ENCODE data around the gene LGALS4.
A peak's percentile ranks its signal among the peaks of the same experiment; 100 is the strongest.

The LGALS4 gene

DNA sequence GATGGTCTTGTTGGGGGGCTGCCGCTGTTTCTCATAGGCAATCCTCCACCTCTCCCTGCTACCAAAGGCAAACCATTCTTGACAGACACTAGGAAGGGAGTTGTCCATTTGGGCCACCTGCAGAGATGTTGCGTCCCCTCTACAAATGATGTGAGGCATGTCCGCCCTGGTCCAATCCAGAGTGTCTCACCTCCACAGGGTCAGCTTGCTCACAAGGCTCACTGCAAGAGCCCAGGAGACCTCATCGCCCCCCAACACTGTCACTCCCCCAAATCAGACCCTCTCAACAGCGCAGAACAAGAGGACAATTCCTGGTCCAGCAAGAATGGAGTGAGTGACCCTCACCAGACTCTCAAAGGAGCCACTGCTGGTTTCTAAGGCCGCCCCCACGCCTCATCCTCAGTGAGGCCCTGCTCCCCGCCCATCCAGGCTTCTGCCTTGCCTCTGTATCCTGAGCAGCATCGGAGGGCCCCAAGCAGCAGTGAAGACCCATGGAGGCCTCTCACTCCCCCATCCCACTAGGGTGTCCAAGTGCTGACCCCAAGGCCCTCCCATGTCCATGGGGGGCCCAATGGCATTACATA lies 30.5 kb upstream of the LGALS4 start:
- H3K4me1 ChIP-seq (ENCODE audit: control insufficient read depth in 5 of 5, insufficient read depth in 5 of 5, low read length in 5 of 5), result peaks cover 4 to 28% (median 24%) of the 10 kb centered on the region in 5 donors
- H3K9me3 ChIP-seq (ENCODE audit: control insufficient read depth in 5 of 5, low read length in 5 of 5), result no peaks in the 10 kb centered on the region
- H3K27ac ChIP-seq (ENCODE audit: low read depth, low read length), result peak overlapping the region; percentile 23
- H3K9ac ChIP-seq (ENCODE audit: low read length in 5 of 5), result no peak overlapping the region
- H3K36me3 ChIP-seq (ENCODE audit: control insufficient read depth in 5 of 5, insufficient read depth in 5 of 5, low read length in 5 of 5), result peaks cover 10 to 96% (median 93%) of the 10 kb centered on the region in 5 donors
- H3K27me3 ChIP-seq (ENCODE audit: control insufficient read depth in 5 of 5, insufficient read depth in 4 of 5, low read length in 5 of 5), result no peaks in the 10 kb centered on the region
- no peak overlapping the region for H3K4me3 ChIP-seq (ENCODE audit: low read depth in 1 of 5, low read length in 5 of 5)

DNA sequence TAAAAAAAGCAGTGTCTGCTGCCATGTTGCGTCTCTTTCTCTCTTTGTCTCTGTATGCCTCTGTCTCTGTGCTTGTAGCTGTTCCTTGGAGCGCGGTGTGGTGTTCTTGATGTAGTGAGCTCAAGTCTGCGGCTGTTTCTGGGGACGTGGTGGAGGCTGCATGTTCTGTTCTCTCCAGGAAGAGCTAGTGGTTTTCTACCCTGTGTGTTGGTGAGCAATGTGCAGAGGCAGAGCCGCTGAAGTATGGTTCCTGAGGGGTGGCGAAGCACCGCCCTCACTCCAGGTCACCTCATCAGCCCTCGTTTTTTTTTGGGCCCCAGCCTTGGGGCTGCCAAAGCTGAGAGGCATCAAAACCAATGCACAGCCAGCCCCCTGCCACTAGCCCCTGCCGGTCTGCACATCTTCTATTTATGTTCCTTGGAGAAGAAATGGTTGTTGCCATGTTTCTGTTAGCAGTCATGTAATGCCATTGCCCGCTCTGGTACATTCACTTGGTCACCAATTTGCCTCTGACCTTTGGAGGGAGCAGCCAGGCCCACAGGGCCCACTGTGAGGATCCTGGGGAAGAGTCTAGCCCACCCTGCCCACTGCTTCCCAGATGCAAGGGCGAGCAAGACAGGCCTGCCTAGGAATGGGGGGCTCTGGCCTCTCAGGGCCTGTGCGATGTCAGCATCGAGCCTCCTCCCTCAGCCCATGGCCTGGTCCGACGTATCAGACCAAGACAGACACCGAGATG lies 29.9 kb upstream of the LGALS4 start:
- Histone ChIP-seq H3K9me3 (ENCODE audit: control insufficient read depth in 5 of 5, low read length in 5 of 5) (no peaks in the 10 kb centered on the region), H3K27me3 (ENCODE audit: control insufficient read depth in 5 of 5, insufficient read depth in 4 of 5, low read length in 5 of 5) (no peaks in the 10 kb centered on the region), H3K4me3 (ENCODE audit: low read depth in 1 of 5, low read length in 5 of 5) (no peak overlapping the region), H3K36me3 (ENCODE audit: control insufficient read depth in 5 of 5, insufficient read depth in 5 of 5, low read length in 5 of 5) (peaks cover 10 to 100% (median 98%) of the 10 kb centered on the region in 5 donors), H3K27ac (ENCODE audit: low read depth, low read length) (no peak overlapping the region), H3K4me1 (ENCODE audit: control insufficient read depth in 5 of 5, insufficient read depth in 5 of 5, low read length in 5 of 5) (peaks cover 2 to 21% (median 18%) of the 10 kb centered on the region in 5 donors), H3K9ac (ENCODE audit: low read length in 5 of 5) (no peak overlapping the region)

DNA sequence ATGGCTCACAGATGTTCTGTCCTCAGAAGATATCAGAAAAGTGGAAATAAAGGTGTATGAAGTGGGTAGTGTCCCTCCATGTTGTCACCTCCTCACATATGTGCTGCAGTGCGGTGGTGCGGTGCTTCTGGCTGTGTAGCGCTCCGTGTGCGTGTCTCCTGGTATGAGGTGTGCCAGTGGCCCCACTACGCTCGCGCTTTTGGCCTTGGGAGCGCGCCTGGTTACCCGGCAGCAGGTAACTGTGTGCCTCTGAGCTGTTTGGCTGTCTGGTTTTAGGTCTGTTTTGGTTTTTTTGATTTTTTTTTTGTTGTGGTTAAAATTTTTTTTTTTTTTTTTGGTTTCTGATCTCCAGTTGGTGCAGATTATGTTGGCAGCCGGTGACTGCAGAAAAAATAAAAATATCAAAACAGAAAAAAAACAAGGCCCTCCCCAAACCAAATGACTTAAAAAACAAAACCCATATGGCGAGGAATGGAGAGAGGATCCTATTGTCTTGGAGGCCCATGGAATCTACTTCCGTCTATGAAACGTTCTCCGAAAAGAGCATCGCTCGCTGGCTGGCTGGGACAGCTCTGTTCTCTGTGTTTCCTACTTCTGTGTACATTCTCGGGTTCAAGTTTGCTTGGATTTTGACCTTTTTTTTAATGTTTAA lies 29.2 kb upstream of the LGALS4 start:
- Histone ChIP-seq H3K4me1 (ENCODE audit: control insufficient read depth in 5 of 5, insufficient read depth in 5 of 5, low read length in 5 of 5) (peaks cover 0 to 14% (median 12%) of the 10 kb centered on the region in 5 donors), H3K27ac (ENCODE audit: low read depth, low read length) (no peak overlapping the region), H3K4me3 (ENCODE audit: low read depth in 1 of 5, low read length in 5 of 5) (no peak overlapping the region)

DNA sequence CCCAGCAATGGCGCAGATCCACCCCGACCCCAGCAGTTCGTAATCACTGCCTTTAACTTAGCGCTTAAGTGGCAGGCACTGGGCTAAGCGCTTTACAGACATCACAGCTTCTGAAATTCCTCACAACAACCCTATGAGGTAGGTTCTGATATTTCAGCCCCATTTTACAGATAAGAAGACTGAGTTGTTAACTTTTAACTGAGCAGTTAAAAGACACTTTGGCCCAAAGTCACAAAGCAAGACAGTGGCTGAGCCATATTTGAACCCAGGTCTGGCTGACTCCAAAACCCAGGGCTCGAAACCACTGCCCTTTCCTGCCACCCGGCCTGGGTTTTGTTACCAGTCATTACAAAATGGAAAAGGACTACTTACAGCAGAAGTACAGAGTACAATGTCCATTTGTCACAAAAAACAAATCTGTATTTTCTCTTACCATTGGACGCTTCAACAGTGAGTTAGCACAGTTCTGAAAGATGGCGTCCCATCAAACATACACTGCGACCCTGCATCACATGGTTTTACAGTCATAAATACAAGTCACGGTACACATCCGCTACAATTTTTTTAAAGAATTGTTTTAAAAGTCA lies 28.5 kb upstream of the LGALS4 start:
- no peaks in the 10 kb centered on the region for H3K27me3 ChIP-seq (ENCODE audit: control insufficient read depth in 5 of 5, insufficient read depth in 4 of 5, low read length in 5 of 5)
- H3K9ac ChIP-seq (ENCODE audit: low read length in 5 of 5), result peak overlapping the region in 2 of 5 donors; percentile 1 to 35
- H3K27ac ChIP-seq (ENCODE audit: low read depth, low read length), result no peak overlapping the region
- H3K4me1 ChIP-seq (ENCODE audit: control insufficient read depth in 5 of 5, insufficient read depth in 5 of 5, low read length in 5 of 5), result peaks cover 0 to 14% (median 11%) of the 10 kb centered on the region in 5 donors
- H3K36me3 ChIP-seq (ENCODE audit: control insufficient read depth in 5 of 5, insufficient read depth in 5 of 5, low read length in 5 of 5), result peaks cover 9 to 99% (median 98%) of the 10 kb centered on the region in 5 donors
- no peak overlapping the region for H3K4me3 ChIP-seq (ENCODE audit: low read depth in 1 of 5, low read length in 5 of 5)
- no peaks in the 10 kb centered on the region for H3K9me3 ChIP-seq (ENCODE audit: control insufficient read depth in 5 of 5, low read length in 5 of 5)

More for the DNA sequence above, 29.2 kb upstream of the LGALS4 start:
- Histone ChIP-seq H3K27me3 (ENCODE audit: control insufficient read depth in 5 of 5, insufficient read depth in 4 of 5, low read length in 5 of 5) (no peaks in the 10 kb centered on the region), H3K36me3 (ENCODE audit: control insufficient read depth in 5 of 5, insufficient read depth in 5 of 5, low read length in 5 of 5) (peaks cover 10 to 100% (median 98%) of the 10 kb centered on the region in 5 donors), H3K9me3 (ENCODE audit: control insufficient read depth in 5 of 5, low read length in 5 of 5) (no peaks in the 10 kb centered on the region), H3K9ac (ENCODE audit: low read length in 5 of 5) (peak overlapping the region in 1 of 5 donors; percentile 1)

DNA sequence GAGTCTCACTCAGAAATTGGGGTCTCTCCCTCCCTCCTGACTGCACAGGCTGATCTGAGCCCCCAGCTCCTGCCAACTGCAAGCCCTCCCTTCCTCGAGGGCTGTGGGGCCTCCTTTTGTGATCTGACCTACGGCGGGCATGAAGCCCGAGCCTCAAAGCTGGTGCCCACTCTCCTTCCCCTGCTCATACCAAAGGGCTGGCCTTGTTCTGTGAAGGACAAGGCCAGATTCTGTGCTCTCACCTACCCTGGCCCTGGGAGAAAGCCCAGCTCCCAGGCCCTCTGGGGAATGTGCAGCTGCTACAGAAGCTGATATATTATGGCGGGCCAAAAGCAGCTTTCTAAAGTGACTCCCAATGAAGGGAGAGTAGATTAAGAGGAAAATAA lies 27.8 kb upstream of the LGALS4 start:
- Histone ChIP-seq H3K9me3 (ENCODE audit: control insufficient read depth in 5 of 5, low read length in 5 of 5) (no peaks in the 10 kb centered on the region), H3K4me3 (ENCODE audit: low read depth in 1 of 5, low read length in 5 of 5) (no peak overlapping the region), H3K36me3 (ENCODE audit: control insufficient read depth in 5 of 5, insufficient read depth in 5 of 5, low read length in 5 of 5) (peaks cover 8 to 99% (median 97%) of the 10 kb centered on the region in 5 donors), H3K27ac (ENCODE audit: low read depth, low read length) (peak overlapping the region; percentile 23), H3K4me1 (ENCODE audit: control insufficient read depth in 5 of 5, insufficient read depth in 5 of 5, low read length in 5 of 5) (peaks cover 0 to 14% (median 8%) of the 10 kb centered on the region in 5 donors), H3K9ac (ENCODE audit: low read length in 5 of 5) (peak overlapping the region in 2 of 5 donors; percentile 1 to 35), H3K27me3 (ENCODE audit: control insufficient read depth in 5 of 5, insufficient read depth in 4 of 5, low read length in 5 of 5) (no peaks in the 10 kb centered on the region)

DNA sequence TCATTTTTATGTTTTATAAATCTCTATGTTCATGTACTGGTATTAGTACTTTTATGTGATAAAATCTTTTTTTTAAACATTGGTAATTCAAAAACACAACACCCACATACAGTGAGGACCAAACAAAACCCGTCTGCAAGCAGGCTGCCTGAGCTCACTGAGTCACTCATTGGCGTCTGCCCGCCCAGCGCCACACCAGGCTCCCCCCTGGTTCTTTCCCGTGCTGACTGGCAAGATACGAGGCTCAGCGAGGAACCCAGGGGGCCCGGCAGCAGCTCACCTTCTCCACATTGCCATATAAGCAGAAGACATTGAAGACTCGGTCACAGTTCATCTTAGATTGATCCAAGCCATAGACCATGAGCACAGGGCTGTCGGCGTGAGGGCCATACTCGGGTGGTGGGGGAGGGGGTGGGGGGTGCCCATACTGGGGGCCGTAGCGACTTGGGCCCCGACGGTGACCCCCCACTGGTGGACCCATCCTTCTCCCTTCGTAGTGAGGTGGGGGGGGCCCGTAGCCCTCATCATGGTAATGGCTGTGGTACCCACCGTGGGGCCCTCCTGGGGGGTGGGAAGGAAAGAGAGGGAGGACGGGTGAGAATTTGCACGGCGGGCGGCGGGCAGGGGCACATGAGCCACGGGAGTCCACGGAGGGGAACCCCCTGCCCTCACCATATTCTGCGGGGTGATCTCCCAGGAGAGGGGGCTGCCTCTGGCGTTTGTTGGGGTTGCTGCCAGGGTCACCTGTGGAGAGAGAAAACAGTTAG lies 27.3 kb upstream of the LGALS4 start:
- Histone ChIP-seq H3K4me1 (ENCODE audit: control insufficient read depth in 5 of 5, insufficient read depth in 5 of 5, low read length in 5 of 5) (peaks cover 0 to 14% (median 7%) of the 10 kb centered on the region in 5 donors), H3K27ac (ENCODE audit: low read depth, low read length) (peak overlapping the region; percentile 23), H3K9me3 (ENCODE audit: control insufficient read depth in 5 of 5, low read length in 5 of 5) (no peaks in the 10 kb centered on the region), H3K36me3 (ENCODE audit: control insufficient read depth in 5 of 5, insufficient read depth in 5 of 5, low read length in 5 of 5) (peaks cover 8 to 98% (median 94%) of the 10 kb centered on the region in 5 donors), H3K9ac (ENCODE audit: low read length in 5 of 5) (no peak overlapping the region), H3K4me3 (ENCODE audit: low read depth in 1 of 5, low read length in 5 of 5) (no peak overlapping the region), H3K27me3 (ENCODE audit: control insufficient read depth in 5 of 5, insufficient read depth in 4 of 5, low read length in 5 of 5) (no peaks in the 10 kb centered on the region)

DNA sequence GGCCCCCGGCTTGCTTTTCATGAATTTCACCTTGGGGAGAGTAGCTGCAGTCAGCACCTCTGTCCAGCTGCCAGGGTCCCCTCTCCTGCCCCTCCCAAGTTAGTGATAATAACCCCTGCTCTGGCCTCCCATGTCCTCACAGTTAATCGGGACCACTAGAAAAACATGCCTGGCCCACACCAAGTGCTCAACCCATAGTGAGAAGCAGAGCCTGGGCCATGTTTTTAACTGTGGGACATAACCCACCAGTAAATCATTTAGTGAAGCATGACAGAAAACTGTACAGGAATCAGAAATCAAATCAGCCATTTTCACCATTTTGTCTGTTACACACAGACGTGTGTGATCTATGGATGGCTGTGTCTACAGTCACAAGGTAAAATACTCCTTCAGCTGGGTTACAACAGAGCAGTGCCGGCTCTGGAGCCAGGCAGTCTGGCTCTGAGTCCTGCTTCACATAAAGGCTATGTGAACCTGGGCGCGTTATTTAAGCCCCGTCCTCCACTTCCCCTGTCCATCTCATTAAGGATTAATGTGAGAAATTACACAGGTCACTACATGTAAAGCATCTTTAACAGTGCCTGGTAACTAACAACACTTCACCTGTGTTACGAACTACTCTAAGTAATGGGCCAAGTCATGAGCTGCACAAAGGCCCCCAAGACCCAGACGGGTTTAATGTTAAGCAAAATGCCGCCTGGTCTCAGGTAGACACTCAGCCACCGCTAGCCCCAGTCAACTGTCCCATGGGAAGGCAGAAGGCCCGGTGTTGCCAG lies 26.4 kb upstream of the LGALS4 start:
- H3K27ac ChIP-seq (ENCODE audit: low read depth, low read length), result no peak overlapping the region
- peaks cover 8 to 93% (median 86%) of the 10 kb centered on the region in 5 donors for H3K36me3 ChIP-seq (ENCODE audit: control insufficient read depth in 5 of 5, insufficient read depth in 5 of 5, low read length in 5 of 5)
- H3K4me1 ChIP-seq (ENCODE audit: control insufficient read depth in 5 of 5, insufficient read depth in 5 of 5, low read length in 5 of 5), result peaks cover 0 to 14% (median 7%) of the 10 kb centered on the region in 5 donors
- H3K27me3 ChIP-seq (ENCODE audit: control insufficient read depth in 5 of 5, insufficient read depth in 4 of 5, low read length in 5 of 5), result no peaks in the 10 kb centered on the region
- no peaks in the 10 kb centered on the region for H3K9me3 ChIP-seq (ENCODE audit: control insufficient read depth in 5 of 5, low read length in 5 of 5)
- no peak overlapping the region for H3K9ac ChIP-seq (ENCODE audit: low read length in 5 of 5)
- no peak overlapping the region for H3K4me3 ChIP-seq (ENCODE audit: low read depth in 1 of 5, low read length in 5 of 5)

DNA sequence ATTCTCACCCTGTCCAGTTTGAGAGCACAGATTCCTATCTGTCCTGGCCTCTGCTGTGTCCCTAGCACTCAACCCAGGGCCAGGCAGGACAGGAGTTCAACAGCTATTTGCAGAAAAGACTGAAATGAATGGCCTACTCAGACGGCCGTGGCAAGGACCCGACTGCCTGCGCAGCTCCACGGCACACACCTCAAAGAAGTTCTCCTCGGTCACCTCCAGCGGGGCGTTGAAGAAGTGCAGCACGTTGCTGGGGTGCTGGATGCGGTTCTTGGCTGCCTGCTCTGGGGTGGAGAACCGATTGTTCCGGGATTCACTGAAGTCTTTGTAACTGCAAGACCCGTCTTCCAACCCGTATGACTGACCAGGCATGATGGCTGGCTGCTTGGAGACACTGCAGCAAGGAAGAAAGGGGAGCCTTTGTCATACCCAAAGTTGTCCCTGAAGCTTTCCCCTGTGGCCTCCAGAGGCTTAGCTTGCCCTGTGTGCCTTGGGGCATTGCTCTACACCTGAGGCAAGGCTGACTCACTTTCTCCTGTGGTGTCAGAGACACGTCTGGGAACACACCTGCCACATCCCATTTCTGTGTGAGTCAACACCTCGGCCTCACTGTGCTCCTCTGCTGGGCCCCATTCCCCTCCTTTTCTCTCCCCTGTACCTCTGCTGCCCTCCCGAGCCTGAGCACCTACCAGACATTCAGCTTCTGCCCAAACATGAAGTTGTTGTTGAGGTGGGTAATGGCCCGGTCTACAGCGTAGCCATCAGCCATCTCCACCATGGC lies 25.7 kb upstream of the LGALS4 start:
- Histone ChIP-seq H3K36me3 (ENCODE audit: control insufficient read depth in 5 of 5, insufficient read depth in 5 of 5, low read length in 5 of 5) (peaks cover 8 to 85% (median 79%) of the 10 kb centered on the region in 5 donors), H3K27me3 (ENCODE audit: control insufficient read depth in 5 of 5, insufficient read depth in 4 of 5, low read length in 5 of 5) (no peaks in the 10 kb centered on the region), H3K27ac (ENCODE audit: low read depth, low read length) (no peak overlapping the region), H3K9ac (ENCODE audit: low read length in 5 of 5) (no peak overlapping the region), H3K4me1 (ENCODE audit: control insufficient read depth in 5 of 5, insufficient read depth in 5 of 5, low read length in 5 of 5) (peaks cover 0 to 14% (median 7%) of the 10 kb centered on the region in 5 donors), H3K4me3 (ENCODE audit: low read depth in 1 of 5, low read length in 5 of 5) (no peak overlapping the region), H3K9me3 (ENCODE audit: control insufficient read depth in 5 of 5, low read length in 5 of 5) (no peaks in the 10 kb centered on the region)
